CD4-positive, alpha-beta T cell treated with Interleukin-12 subunit alpha and Interleukin-12 subunit beta, for 1 hour (primary cell): Measurements from ENCODE around the gene RAD52.

Experiments
- DNase-seq: peaks from one replicate; pipeline ENCODE4 v3.0.0-alpha.2; 2020

Gene RAD52

GRCh38 chr12:865614-866013 is 83.9 kb downstream of the RAD52 start:
- no peak for DNase-seq

GRCh38 chr12:863285-863684 is 86.2 kb downstream of the RAD52 start:
- DNase-seq: no peak

GRCh38 chr12:862303-862911 is 87.1 kb downstream of the RAD52 start:
- no peak for DNase-seq
